Hematopoietic multipotent progenitor cell treated with erythropoietin and hydrocortisone succinate and interleukin-3 and kit ligand, for 17 days (in vitro differentiated cells): ENCODE data around the gene DAG1.

Source experiments
- DNase-seq: peaks from one replicate; pipeline ENCODE4 v3.0.0-alpha.2; 2015; ENCODE audit warnings: low spot score

The DAG1 gene

DNA sequence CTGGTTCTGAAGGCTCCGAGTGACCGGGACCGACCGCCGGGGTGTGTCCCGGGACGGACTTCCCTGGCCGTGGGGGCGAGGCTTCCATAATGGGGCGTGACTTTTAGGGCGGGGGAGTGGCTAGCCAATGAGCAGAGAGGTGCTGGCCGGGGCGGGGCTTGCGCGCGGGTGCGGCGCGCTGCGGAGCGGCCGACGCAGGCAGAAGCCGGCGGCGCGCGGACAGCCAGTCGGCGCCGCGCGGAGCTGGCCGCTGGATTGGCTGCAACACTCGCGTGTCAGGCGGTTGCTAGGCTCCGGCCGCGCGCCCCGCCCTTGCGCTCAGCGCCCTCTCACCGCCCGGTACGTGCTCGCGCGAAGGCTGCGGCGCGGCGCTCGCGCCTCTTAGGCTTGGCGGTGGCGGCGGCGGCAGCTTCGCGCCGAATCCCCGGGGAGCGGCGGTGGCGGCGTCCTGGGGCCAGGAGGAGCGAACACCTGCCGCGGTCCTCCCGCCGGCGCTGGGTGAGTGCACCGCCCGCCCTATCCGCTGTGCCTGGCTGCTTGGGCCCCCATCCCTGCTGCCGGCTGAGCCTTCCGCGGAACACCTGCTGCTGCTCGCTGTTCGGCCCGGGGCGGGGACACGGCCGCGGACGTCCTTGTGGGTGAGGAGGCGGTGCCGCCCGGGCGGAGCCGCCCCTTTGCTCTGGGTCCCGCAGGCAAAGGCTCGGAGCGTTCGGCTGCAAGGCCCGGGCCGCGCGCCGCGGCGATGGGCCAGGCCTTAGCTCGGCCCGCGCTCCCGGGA, at the start of gene DAG1:
Gene DAG1, plus strand, starts transcription at position 332 of the 778 bp plus-strand sequence. CDS start 40,268 bp downstream, outside the sequence.
- peak; percentile 95 for DNase-seq

DNA sequence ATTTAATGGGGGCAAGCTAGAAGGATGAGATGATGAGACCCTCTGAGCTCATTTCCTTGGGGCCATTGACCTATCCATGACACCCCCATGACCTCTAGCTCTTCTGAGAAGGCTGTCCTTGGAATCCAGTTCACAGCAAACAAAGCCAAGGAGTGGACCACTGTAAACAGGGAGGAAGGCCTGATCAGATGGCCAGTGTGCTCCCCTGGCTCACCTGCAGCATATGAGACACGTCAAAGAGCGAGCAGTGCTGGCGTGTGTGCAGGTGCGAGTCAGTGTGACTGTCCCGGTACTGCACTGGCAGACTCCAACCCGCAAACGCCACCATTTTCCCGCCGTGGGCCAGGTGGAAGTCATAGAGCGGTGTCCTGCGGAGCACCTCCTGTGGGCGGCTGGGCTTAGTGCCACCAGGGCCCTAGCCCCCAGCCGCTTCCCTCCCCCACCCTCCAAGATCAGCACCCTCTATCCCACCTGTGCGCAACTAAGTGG, 48.1 kb upstream of the DAG1 start:
- DNase-seq, result no peak

DNA sequence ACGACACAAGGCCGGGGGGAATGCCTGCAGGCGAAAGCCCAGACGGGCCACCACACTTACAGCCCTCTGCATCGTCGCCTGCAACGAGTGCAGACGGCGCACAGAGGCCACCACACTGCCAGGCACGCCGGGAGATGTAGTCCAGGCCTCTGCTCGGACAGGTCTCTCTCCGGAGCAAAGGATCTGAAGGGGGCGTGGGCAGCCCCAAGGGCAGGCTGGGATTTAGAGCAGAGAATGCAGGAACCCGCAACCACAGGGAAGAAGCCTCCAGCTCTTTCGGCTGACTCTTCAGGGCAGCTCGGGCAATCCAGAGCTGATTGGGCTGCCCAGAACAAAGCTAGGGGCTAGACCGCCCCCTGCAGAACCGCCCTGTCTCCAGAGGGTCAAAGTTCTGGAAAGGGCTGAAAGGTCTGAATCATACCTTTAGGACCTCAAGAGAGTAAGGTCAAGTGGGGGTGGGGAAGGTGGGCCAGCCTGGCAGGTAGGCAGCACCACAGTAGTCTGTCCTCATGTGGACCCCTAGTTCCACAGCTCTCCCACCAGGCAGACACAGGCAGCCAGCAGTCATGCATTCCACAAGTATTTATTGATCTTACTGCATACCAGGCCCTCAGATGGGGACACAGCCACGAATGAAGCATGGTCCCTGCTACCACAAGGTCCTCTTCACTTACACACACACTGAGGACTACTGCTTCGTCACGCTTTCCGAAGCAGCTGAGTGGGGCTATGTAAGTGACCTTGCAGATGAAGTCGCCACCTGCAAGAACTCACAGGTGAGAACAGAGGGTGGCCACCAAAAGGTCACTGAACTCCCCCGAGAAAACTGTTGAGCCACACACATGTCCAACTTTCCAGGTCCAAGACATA, 47.5 kb upstream of the DAG1 start, which contains the start of gene AMT:
Gene AMT, minus strand, starts transcription at position 95 of the 870 bp plus-strand sequence. Its CDS starts 23 bp downstream, at position 72.
- peak; percentile 4 for DNase-seq

DNA sequence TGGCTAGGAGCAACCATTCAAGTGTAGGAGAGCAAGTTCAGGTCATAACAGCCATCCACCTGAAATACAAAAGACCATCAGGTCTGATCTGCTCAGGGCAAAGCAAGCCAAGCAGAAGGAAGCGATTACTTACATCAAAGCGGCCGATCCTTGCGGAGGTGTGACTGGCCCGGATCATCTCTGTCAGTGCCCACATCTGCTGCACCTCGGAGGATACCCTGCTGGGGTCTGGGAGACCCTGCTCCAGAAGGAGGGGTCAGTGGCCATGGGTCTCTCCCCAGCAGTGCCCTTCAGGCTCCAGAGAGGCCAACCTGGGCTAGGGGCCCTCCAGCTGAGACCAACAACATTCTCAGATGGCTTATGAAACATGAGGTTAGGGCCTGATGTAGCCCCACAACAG, 45.3 kb upstream of the DAG1 start:
- no peak for DNase-seq

DNA sequence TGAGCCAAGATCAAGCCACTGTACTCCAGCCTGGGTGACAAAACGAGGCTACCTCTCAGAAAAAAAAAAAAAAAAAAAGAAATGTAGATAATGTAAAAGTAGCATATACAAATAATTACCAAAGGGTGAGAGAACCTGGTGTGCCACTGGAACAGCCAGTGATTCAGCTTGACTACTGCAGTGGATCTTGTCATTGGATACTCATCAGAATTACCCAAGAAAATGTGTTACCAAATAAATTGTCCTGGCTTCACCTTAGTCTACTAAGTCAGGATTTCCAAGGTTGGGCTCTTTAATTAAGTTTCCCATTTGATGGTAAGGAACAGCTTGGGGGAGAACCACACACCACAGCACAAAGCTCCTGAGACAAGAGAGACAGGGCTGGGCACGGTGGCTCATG, 42.5 kb upstream of the DAG1 start:
- DNase-seq, result no peak

DNA sequence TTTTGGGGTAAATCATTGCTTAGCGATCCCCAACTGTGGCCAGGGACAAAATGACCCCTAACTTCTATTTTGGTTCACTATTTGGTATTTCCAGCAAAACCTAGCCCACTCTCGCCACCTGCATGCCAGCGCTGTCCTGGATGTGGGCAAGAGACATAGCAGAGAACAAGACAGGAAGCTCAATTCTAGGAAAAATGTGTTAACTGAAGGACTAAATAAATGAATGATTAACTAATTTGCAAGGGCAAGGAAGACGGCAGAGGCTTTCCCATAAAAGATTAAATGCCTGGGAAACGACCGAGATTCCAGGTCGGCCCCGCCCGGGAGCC, 41.4 kb upstream of the DAG1 start:
- no peak for DNase-seq

DNA sequence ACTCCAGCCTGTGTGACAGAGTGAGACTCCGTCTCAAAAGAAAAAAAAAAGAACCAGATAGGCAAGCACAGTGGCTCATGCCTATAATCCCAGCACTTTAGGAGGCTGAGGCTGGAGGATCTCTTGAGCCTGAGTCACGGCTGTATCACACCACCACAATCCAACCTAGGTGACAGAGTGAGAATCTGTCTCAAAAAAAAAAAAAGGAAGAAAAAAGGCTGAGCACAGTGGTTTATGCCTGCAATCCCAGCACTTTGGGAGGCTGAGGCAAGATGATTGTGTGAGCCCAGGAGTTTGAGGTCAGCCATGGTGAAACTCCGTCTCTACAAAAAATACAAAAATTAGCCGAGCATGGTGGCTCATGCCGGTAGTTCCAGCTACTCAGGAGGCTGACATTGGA, 35.3 kb upstream of the DAG1 start:
- DNase-seq, result no peak

DNA sequence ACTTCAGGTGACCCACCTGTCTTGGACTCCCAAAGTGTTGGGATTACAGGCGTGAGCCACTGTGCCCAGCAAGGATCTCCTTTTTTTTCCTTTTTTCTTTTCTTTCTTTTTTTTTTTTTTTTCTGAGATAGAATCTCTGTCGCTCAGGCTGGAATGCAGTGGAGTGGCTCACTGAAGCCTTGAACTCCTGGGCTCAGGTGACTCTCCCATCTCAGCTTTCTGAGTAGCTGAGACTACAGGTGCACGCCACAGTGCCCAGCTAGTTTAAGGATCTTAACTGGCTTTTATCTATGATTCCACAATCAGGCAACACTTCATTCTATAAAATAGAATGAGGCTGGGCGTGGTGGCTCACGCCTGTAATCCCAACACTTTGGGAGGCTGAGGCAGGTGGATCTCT, 24.7 kb upstream of the DAG1 start:
- no peak for DNase-seq

DNA sequence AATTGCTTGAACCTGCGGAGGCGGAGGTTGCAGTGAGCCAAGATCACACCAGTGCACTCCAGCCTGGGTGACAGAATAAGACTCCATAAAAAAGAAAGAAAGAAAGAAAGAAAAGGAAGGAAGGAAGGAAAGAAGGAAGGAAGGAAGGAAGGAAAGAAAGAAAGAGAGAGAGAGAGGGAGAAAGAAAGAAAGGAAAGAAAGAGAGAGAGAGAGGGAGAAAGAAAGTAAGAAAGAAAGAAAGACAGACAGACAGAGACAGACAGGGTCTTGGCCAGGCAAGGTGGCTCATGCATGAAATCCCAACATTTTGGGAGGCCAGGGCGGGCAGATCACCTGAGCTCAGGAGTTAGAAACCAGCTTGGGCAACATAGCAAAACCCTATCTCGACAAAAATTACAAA, 16.4 kb upstream of the DAG1 start:
- DNase-seq, result no peak

DNA sequence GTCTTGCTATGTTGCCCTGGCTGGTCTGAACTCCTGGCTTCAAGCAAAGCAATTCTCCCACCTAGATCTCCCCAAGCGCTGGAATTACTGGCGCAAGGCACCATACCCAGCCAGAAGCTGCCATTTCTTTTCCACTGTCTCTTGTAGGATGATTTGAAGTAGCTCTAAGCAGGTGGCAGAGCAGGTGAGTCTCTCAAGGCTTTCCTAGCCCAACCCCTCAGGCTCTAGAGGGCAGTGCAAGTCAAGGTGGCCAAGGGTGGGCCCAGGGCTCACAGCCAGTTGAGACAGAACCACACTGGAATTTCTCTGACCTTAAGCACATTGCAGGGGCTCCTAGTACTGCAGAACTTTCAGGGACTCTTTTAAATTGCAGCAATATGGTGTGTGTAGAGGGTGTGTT, 15.6 kb upstream of the DAG1 start:
- peak; percentile 34 for DNase-seq

DNA sequence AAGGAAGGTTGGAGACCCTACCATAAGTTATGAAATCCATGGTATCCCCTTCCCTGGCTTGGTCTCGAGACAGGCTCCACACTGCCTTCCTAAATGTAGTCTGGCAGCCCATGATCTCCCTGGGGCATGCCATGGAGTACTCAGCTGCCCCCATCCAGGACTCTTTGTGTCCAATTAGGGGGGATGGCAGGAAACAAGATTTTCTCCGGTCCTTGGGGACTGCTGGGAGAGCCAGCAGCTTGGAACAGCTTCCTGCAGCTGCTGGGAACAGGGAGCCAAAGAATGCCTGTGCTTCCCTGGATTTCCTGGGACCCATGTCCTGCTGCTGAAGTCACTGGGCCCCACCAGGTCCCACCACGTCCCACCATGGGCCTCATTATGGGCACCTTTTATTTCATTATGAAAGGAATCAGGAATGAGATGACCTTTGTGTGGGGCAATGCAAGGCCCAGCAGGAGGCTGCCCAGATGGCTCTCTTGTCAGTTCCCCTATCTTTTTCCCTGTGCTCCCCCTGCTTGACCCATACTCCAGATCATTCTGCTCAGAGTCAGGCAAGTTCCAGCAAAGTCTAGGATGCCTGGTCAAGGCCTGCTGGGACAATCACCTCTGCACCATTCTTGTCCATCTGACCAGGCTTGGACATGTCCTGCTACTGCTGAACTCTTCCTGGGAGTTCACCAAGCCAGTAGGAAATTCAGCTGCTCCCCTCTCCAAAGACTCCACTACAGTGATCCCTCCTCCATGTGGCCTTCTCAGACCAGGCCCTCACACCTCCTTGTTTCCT, 15.0 kb upstream of the DAG1 start:
- no peak for DNase-seq

DNA sequence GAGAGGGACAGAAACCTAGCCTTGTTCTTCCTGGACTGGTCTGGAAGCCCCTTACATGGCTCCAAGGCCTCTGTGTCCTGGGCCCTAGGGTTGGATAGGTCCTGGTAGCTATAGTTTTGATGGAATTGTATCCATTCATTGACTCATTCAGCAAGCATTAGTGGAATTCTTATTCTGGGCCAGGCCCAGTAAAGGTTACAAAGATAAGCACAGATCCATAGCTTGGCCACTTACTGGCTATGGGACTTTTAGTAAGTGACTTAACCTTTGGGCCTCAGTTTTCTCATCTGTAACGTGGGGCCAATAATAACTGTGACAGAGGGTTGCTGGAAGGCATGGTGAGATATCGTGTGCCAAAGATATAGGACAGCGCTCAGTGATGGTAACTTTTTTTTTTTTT, 13.6 kb upstream of the DAG1 start:
- DNase-seq, result no peak

DNA sequence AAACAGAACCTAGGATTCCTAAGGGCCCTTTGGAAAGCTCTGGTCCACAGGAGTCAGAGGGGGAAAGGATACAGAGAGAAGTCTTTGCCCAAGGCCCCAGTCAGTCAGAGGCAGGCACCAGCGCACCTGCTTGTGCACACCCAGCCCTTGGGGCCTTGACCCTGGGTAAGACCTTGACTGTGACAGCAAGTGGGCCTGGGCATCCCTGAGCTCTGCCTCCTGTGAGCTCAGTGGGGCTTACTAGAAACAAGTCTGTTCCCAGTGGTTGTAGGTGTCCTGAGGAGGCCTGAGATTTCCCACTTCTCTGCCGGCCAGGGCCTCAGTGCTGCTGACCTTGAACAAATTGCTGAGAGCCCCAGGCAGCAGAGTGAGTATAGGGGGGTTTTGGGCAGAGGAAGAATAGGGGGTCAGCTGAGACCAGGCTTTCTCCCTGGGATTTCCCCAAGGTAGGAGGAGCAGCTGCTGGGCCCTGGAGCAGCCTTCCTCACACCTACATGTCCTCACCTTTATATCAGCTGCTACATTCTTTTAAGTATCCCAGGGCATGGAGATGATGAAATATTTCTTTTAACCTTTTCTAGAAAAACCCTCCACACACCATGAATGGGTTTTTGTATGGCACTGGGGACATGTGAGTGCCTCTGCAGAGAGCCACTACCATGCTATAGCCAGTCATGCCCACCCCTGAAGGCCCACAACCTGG, 9.7 kb upstream of the DAG1 start:
- no peak for DNase-seq

DNA sequence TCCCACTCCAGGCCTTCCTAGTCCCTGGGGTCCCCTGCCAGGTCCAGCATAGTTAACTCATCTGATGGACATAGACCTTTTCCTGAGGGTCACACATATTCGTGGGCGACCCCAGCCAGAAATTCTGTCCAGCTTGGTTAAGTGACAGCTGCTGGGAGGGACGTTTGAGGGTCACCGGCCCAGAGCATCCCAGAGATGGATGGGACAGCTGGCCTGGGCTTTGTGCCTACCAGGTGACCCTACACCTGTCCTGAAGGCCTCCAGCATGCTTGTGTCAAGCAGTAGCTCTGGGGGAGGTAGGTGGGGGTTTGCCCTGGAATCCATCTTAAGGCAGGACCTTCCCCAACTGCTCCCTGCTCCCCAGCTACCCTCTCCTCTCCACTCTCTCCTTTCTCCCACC, 9.1 kb upstream of the DAG1 start:
- no peak for DNase-seq

DNA sequence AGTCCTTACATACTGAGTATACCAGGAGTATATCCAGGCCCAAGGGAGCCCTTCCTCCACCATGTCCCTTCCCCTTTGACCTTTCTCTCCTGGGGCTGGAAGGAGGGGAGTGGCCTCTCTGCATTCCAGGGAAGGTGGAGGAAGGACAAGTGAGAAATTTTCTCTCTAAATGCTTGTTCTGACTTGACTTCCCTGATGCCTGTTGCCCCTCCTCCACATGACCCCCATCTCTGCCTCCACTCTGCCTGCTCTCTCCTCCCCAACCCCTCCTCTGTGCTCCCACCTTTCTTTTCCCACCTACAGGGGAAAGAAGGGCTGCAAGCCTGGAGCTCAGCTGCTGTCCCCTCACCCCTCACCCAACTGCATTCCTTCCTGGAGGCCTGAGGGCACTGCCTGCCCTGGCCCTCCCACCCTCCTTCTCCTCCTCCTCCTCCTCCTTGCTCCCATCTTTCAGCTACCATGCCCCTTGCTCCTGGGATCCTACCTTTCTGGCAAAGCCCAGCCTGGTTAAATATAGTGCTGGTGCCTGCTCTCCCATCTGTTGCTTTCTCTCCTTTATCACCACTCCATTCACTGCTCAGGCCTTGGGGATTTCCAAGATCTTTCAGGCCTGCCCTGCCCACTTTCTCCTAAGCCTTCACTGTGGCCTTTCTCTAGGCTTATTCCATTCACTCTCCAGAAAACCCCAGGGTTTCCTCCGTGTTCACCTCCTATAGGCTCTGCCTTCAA, 8.5 kb upstream of the DAG1 start:
- no peak for DNase-seq

DNA sequence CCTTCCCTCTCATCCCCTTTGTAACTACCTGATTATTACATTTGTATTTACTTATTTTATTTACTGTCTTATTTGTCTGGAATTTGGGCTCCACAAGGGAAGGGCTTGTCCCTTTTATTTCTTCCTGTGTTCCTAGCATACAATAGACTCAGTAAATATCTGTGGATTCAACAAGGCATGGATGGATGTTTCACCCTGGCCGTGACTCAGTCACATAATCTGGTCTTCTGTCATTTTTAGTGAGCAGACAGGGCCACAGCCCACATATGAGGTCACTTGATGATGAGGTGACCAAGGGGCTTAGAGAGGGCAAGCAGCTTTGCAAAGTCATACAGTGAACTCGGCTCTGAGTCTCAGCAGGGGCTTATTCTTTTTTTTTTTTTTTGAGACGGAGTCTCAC, 7.8 kb upstream of the DAG1 start:
- no peak for DNase-seq

DNA sequence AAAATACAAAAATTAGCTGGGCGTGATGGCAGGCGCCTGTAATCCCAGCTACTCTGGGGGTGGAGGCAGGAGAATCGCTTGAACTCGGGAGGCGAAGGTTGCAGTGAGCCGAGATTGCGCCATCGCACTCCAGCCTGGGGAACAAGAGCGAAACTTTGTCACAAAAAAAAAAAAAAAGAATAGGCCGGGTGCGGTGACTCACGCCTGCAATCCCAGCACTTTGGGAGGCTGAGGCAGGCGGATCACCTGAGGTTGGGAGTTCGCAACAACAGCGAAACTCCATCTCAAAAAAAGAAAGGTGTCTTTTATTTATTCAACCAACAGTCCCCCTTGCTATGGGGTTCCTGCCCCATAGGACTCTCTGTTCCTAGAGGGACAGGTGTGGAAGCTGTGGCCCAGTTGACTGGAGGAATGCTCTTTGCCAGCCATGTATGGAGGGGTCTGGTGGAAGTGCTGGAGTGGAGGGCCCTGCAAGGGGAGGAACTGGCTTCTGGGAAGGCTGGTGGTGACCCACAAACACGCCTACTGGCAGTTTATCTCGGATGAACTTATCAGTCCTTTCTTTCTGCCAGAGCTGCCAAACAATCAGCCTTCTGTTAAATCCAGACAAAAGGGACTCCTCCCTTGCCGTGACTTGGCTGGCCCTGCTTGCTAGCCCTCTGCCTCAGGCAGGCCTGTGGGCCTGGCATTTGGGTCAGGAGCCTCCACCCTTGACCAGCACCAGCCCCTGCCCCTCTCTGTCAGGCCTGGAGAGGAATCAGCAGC, 4.6 kb upstream of the DAG1 start:
- DNase-seq, result no peak

DNA sequence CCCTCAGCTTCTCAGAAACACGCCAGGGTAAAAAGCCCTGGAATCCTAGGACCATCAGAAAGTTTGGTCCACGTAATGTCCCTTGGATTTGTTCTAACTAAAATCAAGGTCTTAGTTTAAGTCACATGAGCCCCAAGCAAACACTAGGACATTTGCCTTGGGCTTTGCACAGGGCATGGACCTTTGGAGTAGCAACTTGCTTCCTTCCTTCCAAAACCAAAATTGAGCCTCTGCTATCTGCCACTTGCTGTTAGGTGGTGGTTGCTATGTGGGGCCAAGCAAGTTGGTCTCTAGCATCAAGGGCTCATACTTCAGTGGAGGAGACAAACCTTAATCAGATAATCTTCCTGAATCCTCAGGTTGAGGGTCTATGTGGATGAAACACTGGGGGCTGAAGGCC, 4.0 kb upstream of the DAG1 start:
- no peak for DNase-seq

DNA sequence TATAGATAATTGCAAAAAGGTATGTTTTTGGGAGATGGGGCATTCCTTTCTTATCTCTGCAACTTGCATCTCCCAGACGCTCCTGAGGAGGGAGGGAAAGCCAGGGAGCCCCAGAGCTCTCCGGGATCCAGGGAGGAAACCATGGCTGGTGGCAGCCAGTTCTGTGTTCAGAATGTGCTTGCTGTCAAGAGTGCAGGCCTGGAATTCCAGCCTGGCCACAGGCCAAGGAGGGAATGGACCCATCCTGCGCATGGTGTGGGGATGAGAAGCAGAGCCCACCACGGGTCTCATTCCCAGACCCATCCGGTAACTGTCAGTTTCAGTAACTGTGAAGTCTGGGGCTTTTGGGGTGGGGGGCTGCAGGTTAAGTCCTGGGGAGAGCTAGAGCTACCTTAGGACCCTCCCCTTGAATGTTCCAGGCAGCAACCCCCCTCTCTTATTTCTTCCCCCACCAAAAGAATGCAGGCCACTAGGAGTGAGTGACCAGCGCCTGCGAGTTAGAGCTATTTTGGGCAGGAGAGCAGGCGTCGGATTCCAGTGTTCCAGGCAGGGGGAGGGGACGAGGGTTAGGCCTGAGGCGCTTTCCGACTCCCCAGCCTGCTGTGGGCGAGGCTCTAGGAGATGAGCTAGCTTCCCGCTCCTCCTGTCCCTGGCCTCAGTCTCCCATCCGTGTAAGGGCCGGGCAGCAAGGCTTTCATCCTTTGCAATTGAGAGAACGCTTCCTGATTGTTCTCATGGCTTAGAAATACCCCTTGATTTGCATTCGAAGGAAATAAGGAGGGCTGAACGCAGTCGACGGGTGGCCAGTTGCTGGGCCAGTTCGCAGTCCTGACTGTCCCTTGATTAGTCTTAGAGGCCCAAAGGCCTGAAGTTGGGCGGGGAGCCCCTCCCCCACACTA, 781 bp upstream of the DAG1 start:
- DNase-seq, result no peak
